ENCODE measurements around the gene ADCK2.

- TF ChIP-seq POLR2A (IDR thresholded peaks at IDR 0.05; ENCODE audit: low read length), result no peak
- TF ChIP-seq GATA1 (IDR thresholded peaks at IDR 0.05; ENCODE audit: low read depth, low read length), result no peak
Measured at GRCh38 chr7:140635345-140635744, 37.4 kb upstream of the ADCK2 start.

Data from erythroblast (primary cell).